Measurements from ENCODE around the gene CACNA1I. TPM values are rescaled to one million over a fixed set of nuclear protein-coding genes. Genes with fewer than 3 reads are reported as not detected.

CACNA1I gene
- total and polyA plus RNA-seq, 10 donors, result 0.24 to 4.1 (median 1.1) TPM

- TF ChIP-seq POLR2AphosphoS5 (IDR thresholded peaks at IDR 0.05), result no peak
- TF ChIP-seq CTCF (IDR thresholded peaks at IDR 0.05 in 8 of 11, conservative IDR thresholded peaks at IDR 0.05 in 3 of 11), result no peak
- no peak for TF ChIP-seq POLR2A (IDR thresholded peaks at IDR 0.05)
- Histone ChIP-seq H3K36me3 (no peaks in the 10 kb centered on the region), H3K27me3 (replicated peaks in 1 of 7) (peaks cover 0 to 43% (median 0%) of the 10 kb centered on the region in 7 donors), H3K9me3 (no peaks in the 10 kb centered on the region), H3K4me3 (no peak overlapping the region), H3K4me1 (peaks cover 0 to 8% (median 0%) of the 10 kb centered on the region in 6 donors), H3K27ac (no peak overlapping the region)
- 74 to 80% (median 76%) methylated on average over 16 of the region's 16 CpGs for WGBS, 5 donors
- intact Hi-C loops (cut with DNase I; ENCODE audit: low total_unique reads), result no loop called here
- no peak for DNase-seq
Observed at GRCh38 chr22:39631381-39632286, 61.1 kb downstream of the CACNA1I start.

GRCh38 chr22:39634530-39635405 lies 64.2 kb downstream of the CACNA1I start:
- WGBS, 5 donors, result 67 to 75% (median 69%) methylated on average over 18 of the region's 18 CpGs
- DNase-seq, result no peak
- Histone ChIP-seq H3K9me3 (peaks cover 0 to 8% (median under 1%) of the 10 kb centered on the region in 8 donors), H3K36me3 (no peaks in the 10 kb centered on the region), H3K27me3 (replicated peaks in 1 of 7) (peaks cover 0 to 13% (median 0%) of the 10 kb centered on the region in 7 donors), H3K27ac (no peak overlapping the region), H3K4me3 (no peak overlapping the region), H3K4me1 (no peaks in the 10 kb centered on the region)
- TF ChIP-seq POLR2A (IDR thresholded peaks at IDR 0.05) (no peak), POLR2AphosphoS5 (IDR thresholded peaks at IDR 0.05) (no peak), CTCF (IDR thresholded peaks at IDR 0.05 in 8 of 11, conservative IDR thresholded peaks at IDR 0.05 in 3 of 11) (no peak)
- intact Hi-C loops (cut with DNase I; ENCODE audit: low total_unique reads), result no loop called here

- no peaks in the 10 kb centered on the region for H3K4me1 ChIP-seq
- H3K36me3 ChIP-seq, result no peaks in the 10 kb centered on the region
- no peak for DNase-seq
- TF ChIP-seq POLR2A (IDR thresholded peaks at IDR 0.05), result no peak
- no peak for TF ChIP-seq POLR2AphosphoS5 (IDR thresholded peaks at IDR 0.05)
- no peak for TF ChIP-seq CTCF (IDR thresholded peaks at IDR 0.05 in 8 of 11, conservative IDR thresholded peaks at IDR 0.05 in 3 of 11)
- 63 to 77% (median 73%) methylated on average over 5 to 6 of the region's 6 CpGs for WGBS, 5 donors
- H3K9me3 ChIP-seq, result peaks cover 0 to 11% (median 1%) of the 10 kb centered on the region in 8 donors
- intact Hi-C loops (cut with DNase I; ENCODE audit: low total_unique reads), result no loop called here
- H3K27ac ChIP-seq, result no peak overlapping the region
- peaks cover 0 to 7% (median 0%) of the 10 kb centered on the region in 7 donors for H3K27me3 ChIP-seq (replicated peaks in 1 of 7)
- no peak overlapping the region for H3K4me3 ChIP-seq
Observed at GRCh38 chr22:39635719-39636118, 65.2 kb downstream of the CACNA1I start.

Data from spleen (tissue), 11 donors.